Fibroblast of skin of right biceps (primary cell): ENCODE data around the gene JPH2.
"Not testable (repeated sequence)": the region's sequence is repeated elsewhere in the genome, so short reads cannot be mapped to it uniquely, and the experiment has no call there.

Source experiments
- DNase-seq: peaks from one replicate; pipeline ENCODE4 v3.0.0-alpha.2; 2013

The JPH2 gene

DNA sequence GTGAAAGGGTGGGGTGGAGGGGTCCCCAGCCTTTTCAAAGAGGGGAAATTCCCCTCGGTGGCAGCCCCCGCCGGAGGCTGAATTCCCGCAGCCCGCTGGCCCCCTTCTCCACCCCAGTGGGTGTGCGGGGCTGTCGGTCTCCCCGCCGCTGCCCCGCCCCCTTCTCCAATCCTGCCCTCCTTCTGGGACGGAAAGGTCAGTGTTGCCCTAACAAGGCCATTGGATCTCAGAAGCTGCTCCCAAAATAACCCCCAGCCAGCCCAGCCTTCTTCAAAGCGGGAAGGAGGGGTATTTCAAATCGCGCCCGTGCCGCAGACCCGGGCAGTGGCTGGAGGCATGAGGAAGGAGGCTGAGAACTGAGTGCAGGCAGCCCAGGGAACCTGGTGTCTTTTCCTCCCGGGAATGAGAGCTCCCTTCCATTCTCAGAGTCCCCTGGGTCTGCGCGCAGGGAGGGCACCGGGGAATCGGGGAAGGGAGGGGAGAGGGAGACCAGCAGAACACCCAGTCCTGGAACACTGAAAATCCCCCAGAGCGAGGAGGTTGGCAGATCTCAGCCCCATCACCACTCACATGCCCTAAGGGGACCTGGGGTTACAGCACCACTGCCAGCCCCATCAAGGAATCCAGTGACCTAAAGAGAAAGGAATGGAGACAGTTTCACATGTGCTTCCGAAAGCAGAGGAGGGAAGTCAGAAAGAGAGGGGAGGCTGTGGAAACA lies at the start of gene JPH2:
Gene JPH2, minus strand, starts transcription at position 135 of the 718 bp plus-strand sequence. CDS start 483 bp downstream, outside the sequence.
- peak; percentile 87 for DNase-seq

GRCh38 chr20:44235702-44236101 lies 48.7 kb upstream of the JPH2 start:
- DNase-seq = no peak

DNA sequence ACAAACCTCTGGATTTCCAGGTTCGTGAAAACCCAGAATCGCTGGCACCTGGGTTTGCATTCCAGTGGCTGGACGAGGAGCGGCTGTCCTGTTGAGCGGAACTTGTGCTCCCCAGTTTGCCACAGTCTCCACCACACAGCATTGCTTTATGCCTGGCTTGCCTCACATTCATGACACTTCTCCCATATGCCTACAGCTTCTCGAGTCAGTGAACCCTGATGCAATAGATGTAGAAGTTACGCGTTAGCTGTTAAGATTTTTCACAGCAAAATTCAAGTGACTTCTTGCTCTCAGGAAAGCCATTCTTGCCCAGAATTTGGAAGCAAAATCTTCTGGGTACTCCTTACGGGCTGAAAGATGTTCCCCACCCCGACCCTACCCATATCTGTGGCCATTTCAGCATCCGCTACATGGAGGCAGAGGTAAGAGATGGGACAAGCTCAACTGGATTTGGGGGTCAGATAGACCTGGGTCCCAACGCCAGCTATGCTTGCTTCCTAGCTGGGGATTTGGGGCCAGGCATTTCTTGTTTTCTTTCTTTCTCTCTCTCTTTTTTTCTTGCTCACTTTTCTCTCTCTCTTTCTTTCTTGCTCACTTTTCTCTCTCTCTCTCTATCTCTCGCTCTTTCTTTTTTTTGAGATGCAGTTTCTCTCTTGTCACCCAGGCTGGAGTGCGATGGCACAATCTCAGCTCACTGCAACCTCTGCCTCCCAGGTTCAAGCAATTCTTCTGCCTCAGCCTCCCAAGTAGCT lies 47.8 kb upstream of the JPH2 start:
- no peak for DNase-seq

- DNase-seq = no peak
Observed at GRCh38 chr20:44233436-44234016, 46.5 kb upstream of the JPH2 start.

- DNase-seq = not testable (repeated sequence)
Observed at GRCh38 chr20:44232469-44232856, 45.5 kb upstream of the JPH2 start.

DNA sequence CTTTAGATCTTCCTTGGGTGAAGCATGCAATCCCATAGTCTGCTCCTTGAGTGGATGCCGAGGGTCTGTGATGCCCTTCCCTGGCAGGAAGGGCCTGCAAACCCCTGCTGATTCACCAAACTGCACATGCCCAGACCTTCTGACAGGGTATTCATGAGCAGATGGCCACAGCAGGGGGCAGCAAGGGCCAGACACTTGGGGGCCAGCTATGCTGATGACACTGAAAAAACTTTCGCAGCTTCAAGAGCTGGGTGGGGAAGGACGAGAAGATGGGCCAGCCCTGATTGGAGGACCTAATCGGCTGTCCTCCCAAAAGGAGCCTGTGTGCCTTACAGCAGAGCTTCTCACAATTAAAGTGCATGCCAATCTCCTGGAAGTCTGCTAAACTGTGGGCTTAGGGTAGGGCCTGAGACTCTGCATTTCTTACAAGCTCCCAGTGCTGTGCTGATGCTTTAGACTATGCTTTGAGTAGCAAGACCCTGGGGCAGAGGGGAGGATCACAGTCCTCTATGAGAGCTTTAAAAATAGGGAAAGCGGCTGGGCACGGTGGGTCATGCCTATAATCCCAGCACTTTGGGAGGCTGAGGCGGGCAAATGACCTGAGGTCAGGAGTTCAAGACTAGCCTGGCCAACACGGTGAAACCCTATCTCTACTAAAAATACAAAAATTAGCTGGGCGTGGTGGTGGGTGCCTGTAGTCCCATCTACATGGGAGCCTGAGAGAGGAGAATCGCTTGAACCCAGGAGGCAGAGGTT lies 44.9 kb upstream of the JPH2 start:
- DNase-seq = peak; percentile 4

- no peak for DNase-seq
Observed at GRCh38 chr20:44231193-44231592, 44.2 kb upstream of the JPH2 start.

DNA sequence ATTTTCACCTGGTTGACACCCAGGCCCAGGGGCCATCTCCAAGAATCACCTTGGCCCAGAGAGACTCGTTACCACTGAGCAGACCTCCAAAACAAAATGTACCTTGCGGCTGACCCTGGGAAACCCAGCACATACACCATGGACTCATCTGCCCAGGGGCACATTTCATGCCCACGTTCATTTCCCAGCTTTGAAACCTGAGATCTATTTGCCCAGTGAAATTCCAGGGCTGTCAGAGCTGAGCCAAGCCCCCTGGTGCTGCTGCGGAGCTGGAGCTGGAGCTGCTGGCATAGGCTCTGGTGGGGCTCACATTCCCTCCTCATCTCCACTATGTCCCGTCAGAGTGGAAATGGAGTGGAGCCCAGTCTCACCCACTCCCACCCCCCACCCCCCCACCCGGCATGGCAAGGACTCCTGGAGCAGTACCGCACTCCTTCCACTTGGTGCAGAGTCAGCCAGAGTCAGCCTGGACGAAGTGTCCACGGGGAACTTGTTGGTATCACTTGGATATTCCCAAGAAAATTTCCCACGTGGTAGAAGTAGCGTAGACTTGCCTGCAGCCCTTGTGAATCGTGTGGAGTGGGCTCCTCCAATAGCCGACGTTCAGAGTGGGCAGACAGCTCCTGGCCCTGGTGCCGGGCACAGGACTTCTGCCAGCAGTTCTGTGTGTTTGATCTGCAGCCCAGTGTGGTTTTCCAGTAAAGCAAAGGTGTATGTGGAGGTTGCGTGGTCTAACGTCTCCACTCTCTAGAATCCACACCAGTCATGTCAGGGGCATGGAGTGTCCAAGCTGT lies 41.7 kb upstream of the JPH2 start:
- DNase-seq = no peak

DNA sequence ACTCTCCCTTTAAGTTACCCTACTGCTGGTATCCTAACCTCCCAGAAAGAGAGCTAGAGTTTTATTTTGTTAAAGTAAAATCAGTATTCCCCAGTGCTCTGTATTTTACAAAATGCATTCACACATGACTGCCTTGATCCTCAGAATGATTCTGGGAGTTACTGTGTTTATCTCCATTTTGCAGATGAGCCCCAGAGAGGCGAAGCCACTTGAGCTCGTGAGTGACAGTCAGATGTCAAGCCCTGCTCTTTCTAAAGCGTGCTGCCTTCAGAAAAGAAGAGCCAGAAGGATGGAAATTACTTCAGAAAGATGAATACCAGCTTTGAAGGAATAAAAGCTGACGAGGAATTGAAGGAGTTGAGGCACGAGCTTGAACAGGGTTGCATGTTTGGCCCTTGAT lies 37.6 kb upstream of the JPH2 start:
- no peak for DNase-seq

- DNase-seq = no peak
Observed at GRCh38 chr20:44223721-44224120, 36.7 kb upstream of the JPH2 start.

GRCh38 chr20:44222633-44223368 lies 35.8 kb upstream of the JPH2 start:
- DNase-seq = no peak

GRCh38 chr20:44222027-44222426 lies 35.0 kb upstream of the JPH2 start:
- DNase-seq = no peak

DNA sequence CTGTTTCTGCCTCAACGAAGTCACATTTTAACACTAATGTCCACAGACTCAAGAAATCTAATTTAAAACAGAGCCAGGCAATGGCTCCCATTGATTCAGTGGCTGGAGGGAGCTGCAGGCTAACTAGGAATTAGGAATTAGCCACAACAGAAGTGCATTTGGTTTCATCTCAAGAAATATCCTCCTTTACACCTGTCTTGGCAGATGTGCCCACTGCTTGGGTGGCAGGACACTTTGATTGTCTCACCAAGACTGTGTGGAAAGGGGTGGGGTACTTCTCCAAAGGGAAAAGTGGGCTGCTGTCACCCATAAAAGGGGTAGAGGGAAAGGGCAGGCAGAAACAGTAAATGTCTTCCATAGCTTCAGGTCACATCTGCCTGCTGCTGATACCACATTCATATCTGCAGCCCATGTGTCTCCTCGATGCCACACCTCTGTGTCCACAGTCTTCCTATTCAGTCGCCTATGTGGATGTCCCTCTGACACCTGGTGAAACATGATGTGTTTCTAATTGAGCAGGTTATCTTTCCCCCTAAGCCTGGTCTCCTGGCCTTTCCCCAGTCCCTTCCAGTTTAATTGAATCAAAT lies 34.5 kb upstream of the JPH2 start:
- DNase-seq = no peak

- DNase-seq = no peak
Observed at GRCh38 chr20:44219791-44220190, 32.8 kb upstream of the JPH2 start.

DNA sequence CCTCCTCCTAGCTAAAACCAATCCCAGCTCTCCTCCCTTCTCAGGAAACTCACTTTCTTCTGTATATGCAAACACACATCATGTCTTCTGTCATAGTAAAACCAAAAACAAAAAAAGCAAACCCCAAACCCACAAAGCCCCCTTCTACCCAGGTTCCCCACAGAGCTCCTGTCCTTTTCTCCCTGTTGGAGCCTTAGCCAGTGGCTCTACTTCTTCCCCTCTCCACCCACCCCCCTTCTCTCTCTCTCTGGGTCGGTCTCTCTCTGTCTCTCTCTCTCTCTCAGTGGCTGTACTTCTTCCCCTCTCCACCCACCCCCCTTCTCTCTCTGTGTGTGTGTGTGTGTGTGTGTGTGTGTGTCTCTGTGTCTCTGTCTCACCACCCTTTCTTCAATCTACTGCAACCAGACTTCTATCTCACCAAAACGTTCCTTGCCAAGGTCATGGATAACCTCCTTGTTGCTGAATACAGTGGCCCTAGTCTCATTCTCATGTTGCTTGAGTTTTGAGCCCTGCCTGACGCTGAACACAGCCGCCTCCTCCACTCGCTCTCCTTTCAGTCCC lies 32.3 kb upstream of the JPH2 start:
- no peak for DNase-seq

DNA sequence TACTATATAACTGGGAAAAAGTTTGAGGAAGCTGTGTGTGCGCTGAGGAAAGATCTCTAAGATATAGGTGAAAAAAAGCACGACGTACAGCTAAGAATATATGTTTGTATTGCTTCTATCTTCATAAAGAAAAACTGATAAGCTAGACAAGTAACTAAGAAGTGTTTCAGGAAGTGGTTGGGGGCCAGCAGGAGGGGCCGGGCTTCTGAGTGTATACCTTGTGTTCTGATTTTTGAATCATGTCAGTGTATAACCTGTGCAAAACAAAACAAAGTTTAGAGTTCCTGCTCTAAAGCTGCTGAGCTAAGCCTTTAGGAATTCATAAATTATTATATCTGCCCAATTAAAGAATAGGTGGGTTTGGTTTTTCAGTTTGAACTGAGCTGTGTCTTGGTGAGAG lies 31.5 kb upstream of the JPH2 start:
- no peak for DNase-seq

GRCh38 chr20:44217342-44218092 lies 30.5 kb upstream of the JPH2 start:
- peak; percentile 64 for DNase-seq

DNA sequence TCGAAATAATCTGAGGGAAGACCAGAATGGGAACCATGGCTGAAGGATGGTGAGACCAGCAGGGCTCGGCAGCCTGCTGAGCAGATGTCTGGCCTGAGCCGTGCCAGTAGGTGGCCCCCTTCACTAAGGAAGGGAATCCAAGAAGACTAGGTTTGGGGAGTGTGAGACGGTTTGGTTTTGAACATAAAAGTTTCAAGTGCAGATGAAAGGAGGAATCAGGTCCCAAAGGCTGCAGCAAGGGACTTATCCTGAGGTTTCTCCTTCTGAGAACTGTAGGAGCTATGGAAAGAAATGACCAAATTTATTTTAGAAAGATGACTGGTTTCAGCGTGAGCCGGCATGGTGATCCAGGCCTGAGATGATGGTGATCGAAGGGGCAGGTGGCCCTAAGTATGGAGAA lies 28.1 kb upstream of the JPH2 start:
- DNase-seq = peak; percentile 60

GRCh38 chr20:44212792-44213191 lies 25.8 kb upstream of the JPH2 start:
- no peak for DNase-seq
